ENCODE measurements around the gene BTBD1.
A peak's percentile ranks its signal among the peaks of the same experiment; 100 is the strongest.

The BTBD1 gene

DNA sequence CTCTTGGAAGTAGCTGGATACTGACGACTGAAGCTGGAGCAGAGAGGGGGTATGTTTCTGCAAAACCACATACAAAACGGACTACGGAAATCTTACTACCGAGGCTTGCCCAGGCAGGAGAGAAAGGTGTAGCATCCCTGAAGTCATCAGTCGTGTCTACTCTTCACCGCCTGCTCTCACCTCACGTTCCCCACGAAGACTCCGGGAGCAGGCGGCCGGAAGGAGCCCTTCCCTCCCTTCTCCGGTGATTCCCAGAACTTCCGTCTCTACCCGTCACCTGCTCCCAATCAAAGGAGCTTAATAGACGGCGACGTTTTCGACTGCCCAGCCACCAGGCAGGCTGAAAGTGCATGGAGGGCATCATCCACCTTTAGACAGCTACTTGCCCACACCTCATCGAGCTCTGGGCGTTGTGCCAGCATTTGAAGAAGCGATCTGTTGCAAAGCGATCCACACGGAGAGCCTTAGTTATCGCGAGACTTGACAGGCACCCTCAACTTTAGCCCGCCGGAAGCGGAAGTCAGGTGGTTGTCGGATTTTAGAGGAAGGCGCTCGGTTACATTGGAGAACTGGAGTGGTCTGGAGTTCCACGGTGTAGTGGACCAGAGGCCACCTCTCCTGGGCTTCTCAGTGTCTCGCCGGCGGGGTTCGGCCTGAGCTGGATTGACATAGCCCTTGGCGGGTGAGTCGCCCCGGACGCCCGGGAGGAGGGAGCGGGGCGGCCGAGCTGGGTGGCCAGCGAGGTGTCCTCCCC is 81.2 kb downstream of the BTBD1 start, which contains the start of gene RAMAC:
Gene RAMAC, plus strand, starts transcription at position 523 of the 754 bp plus-strand sequence. CDS start 2,809 bp downstream, outside the sequence.
- DNase-seq = peak; percentile 98

DNA sequence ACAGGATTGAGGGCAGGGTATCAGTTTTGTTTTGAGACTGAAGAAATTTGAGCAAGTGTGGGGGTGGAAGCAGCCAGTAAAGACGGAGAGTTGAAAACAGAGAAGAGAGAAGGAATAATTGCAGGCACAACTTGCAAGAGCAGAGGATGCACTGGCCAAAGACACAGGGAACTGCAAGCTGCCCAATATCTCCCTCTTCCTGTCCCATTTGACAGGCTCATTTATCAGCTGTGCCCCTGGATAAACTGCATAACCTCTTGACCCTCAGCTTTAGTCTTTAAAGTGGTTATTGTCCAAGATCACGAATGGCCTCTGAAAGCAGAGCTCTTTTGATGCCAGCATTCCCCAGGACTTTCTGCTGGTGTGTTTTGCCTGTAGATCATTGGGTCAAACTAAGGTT is 86.1 kb downstream of the BTBD1 start:
- DNase-seq = no peak

DNA sequence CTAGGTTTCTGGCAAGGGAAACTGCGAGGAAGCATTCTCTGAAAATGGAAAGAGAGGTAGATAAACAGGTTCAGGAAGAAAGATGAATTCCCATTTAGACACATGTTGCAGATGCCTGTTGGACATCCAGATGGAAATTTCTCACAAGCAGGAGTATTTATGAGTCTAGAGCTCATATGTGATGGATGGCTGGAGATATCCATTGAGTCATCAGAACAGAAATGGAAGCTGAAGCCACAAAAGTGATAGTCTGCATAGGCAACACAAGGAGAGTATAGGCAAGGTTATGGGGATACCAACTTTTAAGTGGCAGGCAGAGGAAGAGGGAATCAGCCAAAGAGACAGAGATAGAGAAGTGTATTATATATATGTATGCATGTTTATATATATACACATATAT is 87.3 kb downstream of the BTBD1 start:
- no peak for DNase-seq

DNA sequence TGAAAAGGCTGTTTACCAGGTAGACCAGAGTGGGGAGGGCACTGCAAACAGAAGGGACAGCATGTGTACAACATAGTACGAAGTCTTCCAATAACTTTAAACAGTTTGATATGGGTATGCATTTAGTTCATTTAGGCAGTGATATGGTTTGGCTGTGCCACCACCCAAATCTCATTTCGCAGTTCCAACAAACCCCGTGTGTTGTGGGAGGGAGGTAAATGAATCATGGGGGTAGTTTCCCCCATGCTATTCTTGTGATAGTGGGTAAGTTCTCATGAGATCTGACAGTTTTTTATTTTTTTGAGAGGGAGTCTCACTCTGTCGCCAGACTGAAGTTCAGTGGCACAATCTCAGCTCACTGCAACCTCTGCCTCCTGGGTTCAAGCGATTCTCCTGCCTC is 88.6 kb downstream of the BTBD1 start:
- no peak for DNase-seq

DNA sequence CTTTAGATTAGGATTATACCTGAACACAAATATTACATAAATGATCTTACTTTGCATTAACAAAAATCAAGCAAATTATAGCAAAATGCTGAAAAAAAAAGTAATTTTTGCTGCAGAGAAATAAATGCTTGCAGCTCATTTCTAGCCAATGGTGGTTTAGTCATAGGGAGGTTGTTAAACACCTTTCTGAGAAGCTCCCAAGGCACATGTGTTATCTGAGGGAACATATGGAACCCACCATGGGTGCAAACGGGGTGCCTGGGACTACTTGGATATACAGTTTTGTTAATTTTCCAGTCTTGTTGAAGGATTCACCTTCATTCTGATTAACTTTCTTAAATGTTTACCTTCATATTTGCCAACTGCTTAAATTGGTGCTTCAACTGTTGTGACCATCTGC is 90.0 kb downstream of the BTBD1 start:
- no peak for DNase-seq

DNA sequence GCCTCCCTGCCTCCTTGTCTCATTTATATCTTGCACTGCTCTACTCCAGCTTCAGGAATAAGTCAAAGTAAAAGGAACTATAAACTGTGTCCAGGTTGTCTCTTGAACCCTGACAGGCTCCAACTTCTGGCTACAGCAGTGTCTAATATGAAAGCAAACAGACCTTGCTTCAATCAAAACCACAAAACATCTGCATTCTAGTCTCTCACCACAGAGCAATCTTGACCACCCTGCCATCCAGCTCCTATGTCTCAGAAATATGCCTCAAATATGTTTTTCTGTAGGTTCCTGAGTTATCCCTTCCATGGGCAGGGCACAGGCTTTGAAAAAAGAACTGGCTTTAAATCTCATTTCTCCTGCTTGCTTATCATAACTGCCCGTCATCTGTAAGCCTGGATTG is 94.1 kb downstream of the BTBD1 start:
- no peak for DNase-seq

DNA sequence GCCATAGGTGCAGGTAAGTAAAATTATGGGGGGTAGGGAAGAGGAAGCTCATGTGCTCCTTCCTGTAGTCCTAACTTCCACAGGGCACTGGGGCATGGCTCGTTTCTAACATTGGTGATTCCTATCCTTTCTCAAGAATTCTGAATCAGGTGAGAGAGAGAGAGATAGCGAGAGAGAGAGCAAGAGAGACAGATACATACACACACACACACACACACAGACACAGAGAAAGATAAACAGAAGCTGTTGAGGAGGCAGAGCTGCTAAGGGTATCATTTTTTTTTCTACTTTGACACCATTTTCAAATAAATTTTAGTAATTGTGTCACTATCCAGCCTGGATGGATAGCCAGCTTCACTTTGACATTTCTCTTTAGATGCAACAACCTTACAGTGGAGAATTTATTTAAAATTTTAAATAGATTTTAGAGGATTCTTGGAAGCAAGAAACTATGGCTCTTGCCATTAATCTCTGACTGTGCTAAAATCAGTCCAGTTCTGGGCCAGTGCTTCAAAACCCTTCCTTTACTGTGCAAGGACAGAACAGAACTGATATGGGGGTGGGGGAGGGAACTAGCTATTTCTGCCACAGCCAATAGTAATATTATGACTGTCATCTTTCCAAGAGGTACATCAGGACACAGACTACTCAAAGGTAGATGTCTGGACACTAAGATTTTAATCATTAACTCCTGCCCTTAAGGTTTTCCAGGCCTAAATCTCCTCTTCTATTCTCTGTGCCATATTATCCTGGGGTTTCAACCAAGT is 95.7 kb downstream of the BTBD1 start:
- DNase-seq = no peak

DNA sequence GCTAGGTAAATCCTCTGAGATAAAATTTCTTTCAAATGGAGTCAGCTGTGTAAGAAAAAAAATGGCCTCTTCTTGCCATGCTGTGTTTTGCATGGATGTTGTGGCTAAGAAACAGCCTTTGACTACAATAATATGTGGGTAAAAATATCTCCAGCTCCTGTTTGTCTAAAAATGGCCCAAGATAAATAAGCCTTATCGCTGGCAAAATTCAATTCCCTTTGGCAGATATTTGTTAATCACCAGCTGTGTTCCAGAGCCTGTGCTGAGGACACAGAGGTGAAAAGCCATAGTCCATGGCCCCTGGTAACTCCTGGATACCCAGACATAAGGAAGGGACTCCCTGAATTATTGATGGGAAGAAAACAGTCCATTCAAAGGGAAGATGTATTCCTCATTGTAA is 96.4 kb downstream of the BTBD1 start:
- DNase-seq = no peak

DNA sequence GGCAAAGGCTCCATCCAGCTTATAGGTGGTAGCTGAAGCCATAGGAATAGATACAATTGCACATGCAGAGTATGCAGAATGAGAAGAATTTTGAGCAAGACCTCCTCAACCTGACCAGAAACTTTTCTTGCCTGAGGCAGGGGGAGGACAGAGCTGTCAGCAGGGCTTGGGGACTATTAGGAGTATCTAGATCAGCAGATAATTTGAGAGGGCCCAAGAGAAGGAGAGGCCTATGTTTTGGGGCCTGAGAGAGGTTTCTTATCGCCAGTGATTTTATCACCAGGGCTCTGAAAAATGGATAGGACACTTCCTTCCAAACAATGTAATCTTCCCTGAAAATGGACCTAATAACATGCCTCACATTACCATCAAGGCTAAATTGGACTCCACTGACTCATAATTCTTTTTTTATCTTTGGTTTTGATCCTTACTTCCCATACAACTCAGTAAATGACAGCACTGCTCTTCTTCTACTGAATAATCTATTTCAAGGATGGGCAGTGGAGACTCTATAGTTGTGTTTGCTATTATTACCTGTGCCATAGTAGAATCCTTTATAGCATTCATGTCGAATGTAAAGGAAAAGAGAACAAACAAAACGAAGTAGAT is 96.9 kb downstream of the BTBD1 start:
- DNase-seq = no peak

DNA sequence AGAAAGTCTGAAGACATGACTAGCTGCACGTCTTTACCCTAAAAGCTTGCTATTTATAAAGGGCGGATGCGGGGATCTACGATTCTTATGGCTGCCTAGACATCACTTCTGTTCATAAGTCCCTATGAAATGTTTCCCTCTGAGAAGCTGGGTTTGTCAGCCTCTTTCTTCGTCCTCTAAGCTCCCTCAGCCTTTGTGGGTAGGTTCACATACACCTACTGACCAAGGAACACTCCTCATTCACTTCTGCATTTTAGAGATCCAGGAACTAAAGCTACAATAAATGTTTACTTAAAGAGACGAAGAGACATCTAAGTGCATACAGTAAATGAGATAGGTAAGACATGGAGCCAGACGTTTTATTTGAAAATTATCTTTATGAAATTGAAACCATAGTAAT is 97.7 kb downstream of the BTBD1 start:
- no peak for DNase-seq

DNA sequence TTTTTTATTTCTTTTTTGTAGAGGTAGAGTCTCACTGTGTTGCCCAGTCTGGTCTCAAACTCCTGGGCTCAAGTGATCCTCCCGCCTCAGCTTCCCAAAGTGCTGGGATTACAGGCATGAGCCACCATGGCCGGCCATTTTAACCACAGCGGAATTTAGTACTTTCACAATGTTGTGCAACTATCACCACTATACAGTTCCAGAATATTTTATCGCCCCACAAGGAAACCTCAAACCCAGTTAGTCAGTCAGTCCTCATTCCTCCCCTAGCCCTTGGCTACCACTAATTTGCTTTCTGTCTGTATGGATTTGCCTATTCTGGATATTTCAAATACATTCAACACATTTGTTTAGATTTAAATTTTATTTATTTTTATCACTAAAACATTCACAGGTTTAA is 99.0 kb downstream of the BTBD1 start:
- no peak for DNase-seq

DNA sequence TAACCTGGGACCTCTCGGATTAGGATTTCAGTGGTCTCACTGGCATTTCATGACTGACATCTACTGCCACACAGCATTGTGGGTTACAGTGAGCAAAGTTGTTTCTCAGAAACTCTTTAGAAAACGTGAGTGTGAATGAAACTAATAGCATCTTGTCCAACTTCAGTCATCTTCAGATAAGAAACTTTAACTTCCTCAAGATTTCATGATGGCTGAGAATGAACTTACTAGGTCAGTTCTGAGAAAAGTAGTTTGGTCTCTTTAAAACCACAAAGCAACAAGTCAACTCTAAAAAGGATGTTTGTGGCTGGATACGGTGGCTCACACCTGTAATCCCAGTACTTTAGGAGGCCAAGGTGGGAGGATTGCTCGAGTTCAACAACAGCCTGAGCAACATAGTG is 100.4 kb downstream of the BTBD1 start:
- no peak for DNase-seq
